ENCODE measurements around the gene RCN2. TPM values are rescaled to one million over a fixed set of nuclear protein-coding genes. Genes with fewer than 3 reads are reported as not detected.

The RCN2 gene
- total and polyA plus RNA-seq, 2 of the 8 experiments (the other 6 are each of a cell fraction or from before 2014, with no cell fraction given): 65.6 to 137 TPM

- FAIRE-seq (no peak), DNase-seq (ENCODE audit: low read depth in 1 of 2, low spot score in 2 of 2) (no peak)
- no peak overlapping the region for H4K91ac ChIP-seq (replicated peaks; ENCODE audit: insufficient read length, low read length)
- H3K79me2 ChIP-seq (ENCODE audit: control insufficient read depth in 1 of 2, insufficient read depth in 2 of 2, low read length in 2 of 2): no peaks in the 10 kb centered on the region
- no peak overlapping the region for H3K27ac ChIP-seq (ENCODE audit: low read depth, low read length)
- no peak overlapping the region for H2BK15ac ChIP-seq (ENCODE audit: low read length)
- peaks cover 0 to 2% (median 0%) of the 10 kb centered on the region in 4 experiments; a peak in 3 of 7 replicates for H3K4me1 ChIP-seq (replicated peaks in 1 of 4; ENCODE audit: control insufficient read depth in 3 of 4, insufficient read depth in 4 of 4, low read length in 3 of 4)
- no peaks in the 10 kb centered on the region for H3K36me3 ChIP-seq (ENCODE audit: control insufficient read depth in 2 of 4, insufficient read depth in 4 of 4, low read length in 3 of 4)
- POLR2A ChIA-PET (ENCODE audit: partially characterized antibody): no interaction called here
- no peak overlapping the region for H3K14ac ChIP-seq (ENCODE audit: insufficient read length)
- H3K23me2 ChIP-seq (ENCODE audit: low read depth, low read length): no peaks in the 10 kb centered on the region
- H2BK12ac ChIP-seq (ENCODE audit: low read depth, low read length): no peak overlapping the region
- no peak overlapping the region for H4K8ac ChIP-seq (ENCODE audit: extremely low read depth, insufficient read depth, low read length)
- no peak overlapping the region for H2AK5ac ChIP-seq (ENCODE audit: low read depth, low read length)
- H3K18ac ChIP-seq (ENCODE audit: extremely low read depth, low read length): no peak overlapping the region
- H3K9me3 ChIP-seq (ENCODE audit: insufficient read depth in 2 of 2, low read depth in 1 of 2, low read length in 1 of 2): peaks cover 0 to 9% of the 10 kb centered on the region in 2 experiments; a peak in 1 of 4 replicates
- H3K23ac ChIP-seq (ENCODE audit: insufficient read length): no peak overlapping the region
- H3K4me2 ChIP-seq (ENCODE audit: insufficient read depth in 1 of 2, low read depth in 2 of 2, low read length in 2 of 2): no peak overlapping the region
- no peak overlapping the region for H3K9ac ChIP-seq (replicated peaks in 1 of 4; ENCODE audit: extremely low read depth in 1 of 4, low read depth in 3 of 4, low read length in 3 of 4)
- H2BK5ac ChIP-seq (ENCODE audit: low read depth, low read length): no peak overlapping the region
- CTCF ChIA-PET (ENCODE audit: partially characterized antibody): interaction anchor here (0.8 to 5.7 kb wide), 3 partner anchors 18 to 58 kb away, joined by 3 to 43 read pairs (median 3); partner anchors contain the start of gene PSTPIP1
- H2BK120ac ChIP-seq (replicated peaks; ENCODE audit: low read depth, low read length): no peak overlapping the region
- H3K4ac ChIP-seq (replicated peaks; ENCODE audit: insufficient read length, low read depth, low read length): no peak overlapping the region
- H2BK20ac ChIP-seq (ENCODE audit: low read length): no peak overlapping the region
- H3K79me1 ChIP-seq (ENCODE audit: low read depth, low read length): no peaks in the 10 kb centered on the region
- H3K56ac ChIP-seq (replicated peaks; ENCODE audit: insufficient read length, low read depth, low read length): no peak overlapping the region
- no peaks in the 10 kb centered on the region; a peak in 1 of 7 replicates for H3K27me3 ChIP-seq (replicated peaks in 1 of 4; ENCODE audit: control insufficient read depth in 3 of 4, extremely low read depth in 1 of 4, insufficient read depth in 3 of 4, low read length in 3 of 4)
- 89% methylated on average over 4 of the region's 5 CpGs; no CpG with 5 or more reads in 1 of the 2 experiments for WGBS, 2 experiments (ENCODE audit: extremely low coverage in 1 of 2, insufficient coverage in 1 of 2, insufficient read length in 1 of 2, insufficient replicate concordance in 2 of 2, low coverage in 1 of 2, low lambda C conversion rate in 2 of 2, missing lambda C conversion rate in 1 of 2)
- peaks cover 0 to 2% of the 10 kb centered on the region in 2 experiments for H4K20me1 ChIP-seq (replicated peaks in 1 of 2; ENCODE audit: control insufficient read depth in 1 of 2, insufficient read depth in 2 of 2, low read length in 2 of 2)
- no peak overlapping the region for H3K4me3 ChIP-seq (ENCODE audit: extremely low read depth in 1 of 4, insufficient read depth in 2 of 4, low read depth in 3 of 4, low read length in 4 of 4)
- no peak overlapping the region for H2AFZ ChIP-seq (ENCODE audit: low read length)
- no peak overlapping the region for H4K5ac ChIP-seq (ENCODE audit: insufficient read length, low read depth, low read length)
- no peak for TF ChIP-seq SP4 (IDR thresholded peaks at IDR 0.05; ENCODE audit: low read length)
- TF ChIP-seq USF2 (IDR thresholded peaks at IDR 0.05; ENCODE audit: low read length): no peak
- no peak for TF ChIP-seq TEAD4 (IDR thresholded peaks at IDR 0.05; ENCODE audit: low read depth, low read length)
- no peak for TF ChIP-seq YY1 (IDR thresholded peaks at IDR 0.05; ENCODE audit: low read depth, low read length)
- no peak for TF ChIP-seq MAX (IDR thresholded peaks at IDR 0.05)
- no peak for TF ChIP-seq SRF (IDR thresholded peaks at IDR 0.05; ENCODE audit: low read depth, low read length)
- no peak for TF ChIP-seq RFX5 (IDR thresholded peaks at IDR 0.05; ENCODE audit: borderline replicate concordance, low read depth, low read length)
- TF ChIP-seq POU5F1 (IDR thresholded peaks at IDR 0.05; ENCODE audit: low read depth, low read length): no peak
- TF ChIP-seq SP1 (IDR thresholded peaks at IDR 0.05; ENCODE audit: low read depth, low read length): no peak
- no peak for TF ChIP-seq TCF12 (IDR thresholded peaks at IDR 0.05; ENCODE audit: low read depth, low read length)
- no peak for TF ChIP-seq JUN (IDR thresholded peaks at IDR 0.05; ENCODE audit: low read depth, low read length)
- TF ChIP-seq MAFK (IDR thresholded peaks at IDR 0.05; ENCODE audit: low read depth, low read length): no peak
- TF ChIP-seq ASH2L (IDR thresholded peaks at IDR 0.05; ENCODE audit: low read length): no peak
Measured at GRCh38 chr15:76976572-76977270, 45.2 kb downstream of the RCN2 start.

All from H1 (cell line).